ENCODE data around the gene CRY1.

Gene CRY1

DNA sequence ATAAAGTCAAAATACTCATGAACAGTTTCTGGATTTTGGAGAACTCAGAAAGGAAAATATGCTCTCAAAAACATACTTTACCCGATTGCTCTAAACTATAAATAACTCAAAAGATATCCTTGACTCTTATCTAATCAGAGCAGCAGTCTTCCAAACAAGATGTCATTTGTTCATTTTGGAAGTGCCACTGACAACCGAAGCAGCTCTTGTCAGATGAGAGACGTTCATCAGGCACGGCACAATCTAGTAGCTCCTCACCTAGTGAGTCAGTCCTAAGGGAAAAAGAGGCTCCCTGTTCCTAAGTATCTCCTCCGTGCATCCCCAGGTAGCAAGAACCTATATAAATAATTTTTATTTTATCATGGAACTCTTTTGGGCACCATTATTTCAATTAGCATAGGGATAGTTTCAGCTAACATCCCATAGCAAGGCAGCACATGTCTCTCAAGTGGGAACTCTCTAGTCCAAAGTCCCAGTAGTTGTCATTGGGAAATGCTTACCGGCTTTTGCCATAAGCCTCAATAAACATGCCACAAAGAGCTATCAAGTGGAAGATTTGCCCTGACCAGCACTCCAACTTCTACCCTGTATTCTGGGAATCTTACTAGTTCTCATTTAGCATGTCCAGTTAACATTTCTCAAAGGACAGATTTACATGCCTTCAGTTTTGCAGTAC, 151.7 kb downstream of the CRY1 start:
- peaks cover 4% of the 10 kb centered on the region for H3K9me3 Mint-ChIP-seq
- DNase-seq (ENCODE audit: low spot score in 2 of 2) (no peak), ATAC-seq (ENCODE audit: low read depth) (no peak)
- H3K4me3 Mint-ChIP-seq, result no peak overlapping the region
- no peaks in the 10 kb centered on the region for H3K36me3 Mint-ChIP-seq
- peaks cover 12% of the 10 kb centered on the region for H3K27me3 Mint-ChIP-seq
- H3K4me1 Mint-ChIP-seq, result no peaks in the 10 kb centered on the region
- H3K27ac Mint-ChIP-seq, result no peak overlapping the region
